ENCODE results near the gene HBP1.
"Not testable (repeated sequence)": the region's sequence is repeated elsewhere in the genome, so short reads cannot be mapped to it uniquely, and the experiment has no call there.

DNA sequence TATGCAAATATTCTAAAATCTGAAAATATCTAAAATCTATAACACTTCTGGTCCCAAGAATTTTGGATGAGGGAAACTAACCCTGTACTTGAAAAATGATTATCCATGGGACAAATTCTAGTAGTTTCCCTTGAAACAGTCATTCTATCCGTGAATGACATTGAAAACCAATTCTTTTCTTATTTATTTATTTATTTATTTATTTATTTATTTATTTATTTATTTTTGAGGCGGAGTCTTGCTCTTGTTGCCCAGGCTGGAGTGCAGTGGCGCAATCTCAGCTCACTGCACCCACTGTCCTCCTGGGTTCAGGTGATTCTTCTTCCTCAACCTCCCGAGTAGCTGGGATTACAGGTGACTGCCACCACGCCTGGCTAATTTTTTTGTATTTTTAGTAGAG is 24.9 kb upstream of the HBP1 start:
- not testable (repeated sequence) for TF ChIP-seq CTCF, POLR2A, POLR2AphosphoS5 (IDR thresholded peaks at IDR 0.05)
